Measurements from ENCODE around the gene PARK7. TPM values are rescaled to one million over a fixed set of nuclear protein-coding genes. Genes with fewer than 3 reads are reported as not detected.

The PARK7 gene
- total RNA-seq, 2 donors from 2014 or later, result 304 to 378 TPM

DNA sequence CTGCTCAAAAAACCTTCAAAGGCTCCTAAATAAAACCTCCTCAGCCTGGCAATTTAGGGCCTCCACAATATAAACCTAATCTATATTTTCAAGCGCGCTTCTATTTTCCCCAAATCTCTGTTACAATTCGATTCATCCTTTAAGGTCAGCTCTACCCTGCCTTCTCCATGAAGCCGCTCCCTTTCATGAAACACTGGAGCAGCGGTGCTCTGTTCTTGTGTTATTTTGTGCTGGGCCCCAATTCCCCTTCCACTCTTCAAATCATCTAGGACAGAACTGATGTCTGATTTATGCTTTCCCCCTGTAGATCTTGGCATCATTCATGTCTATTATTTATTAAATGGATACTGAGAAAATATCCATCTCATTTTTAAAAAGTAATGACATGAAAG lies 57.7 kb downstream of the PARK7 start:
- Histone ChIP-seq H3K9ac (ENCODE audit: extremely low read depth, low read length, poor library complexity, severe bottlenecking) (no peak overlapping the region), H3K9me3 (ENCODE audit: control insufficient read depth, low read length) (no peaks in the 10 kb centered on the region), H3K27me3 (ENCODE audit: control insufficient read depth, insufficient read depth, low read length, poor library complexity, severe bottlenecking) (no peaks in the 10 kb centered on the region), H3K4me3 (ENCODE audit: low read length) (peak overlapping the region; percentile 73), H3K36me3 (ENCODE audit: control insufficient read depth, insufficient read depth, low read length) (peaks cover 23% of the 10 kb centered on the region), H3K4me1 (ENCODE audit: control insufficient read depth, insufficient read depth, low read length) (peaks cover 23% of the 10 kb centered on the region), H3K27ac (ENCODE audit: low read depth, low read length) (peak overlapping the region; percentile 14)
- peaks cover 80% of the 10 kb centered on the region for H3K4me1 Mint-ChIP-seq
- H3K27me3 Mint-ChIP-seq (ENCODE audit: insufficient read depth), result no peaks in the 10 kb centered on the region
- no peak for DNase-seq
- H3K9me3 Mint-ChIP-seq, result no peaks in the 10 kb centered on the region
- peak overlapping the region; percentile 5 for H3K4me3 Mint-ChIP-seq
- TF ChIP-seq, protein P1, sequence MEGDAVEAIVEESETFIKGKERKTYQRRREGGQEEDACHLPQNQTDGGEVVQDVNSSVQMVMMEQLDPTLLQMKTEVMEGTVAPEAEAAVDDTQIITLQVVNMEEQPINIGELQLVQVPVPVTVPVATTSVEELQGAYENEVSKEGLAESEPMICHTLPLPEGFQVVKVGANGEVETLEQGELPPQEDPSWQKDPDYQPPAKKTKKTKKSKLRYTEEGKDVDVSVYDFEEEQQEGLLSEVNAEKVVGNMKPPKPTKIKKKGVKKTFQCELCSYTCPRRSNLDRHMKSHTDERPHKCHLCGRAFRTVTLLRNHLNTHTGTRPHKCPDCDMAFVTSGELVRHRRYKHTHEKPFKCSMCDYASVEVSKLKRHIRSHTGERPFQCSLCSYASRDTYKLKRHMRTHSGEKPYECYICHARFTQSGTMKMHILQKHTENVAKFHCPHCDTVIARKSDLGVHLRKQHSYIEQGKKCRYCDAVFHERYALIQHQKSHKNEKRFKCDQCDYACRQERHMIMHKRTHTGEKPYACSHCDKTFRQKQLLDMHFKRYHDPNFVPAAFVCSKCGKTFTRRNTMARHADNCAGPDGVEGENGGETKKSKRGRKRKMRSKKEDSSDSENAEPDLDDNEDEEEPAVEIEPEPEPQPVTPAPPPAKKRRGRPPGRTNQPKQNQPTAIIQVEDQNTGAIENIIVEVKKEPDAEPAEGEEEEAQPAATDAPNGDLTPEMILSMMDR (conservative IDR thresholded peaks at IDR 0.05), result no peak
- peaks cover 9% of the 10 kb centered on the region for H3K36me3 Mint-ChIP-seq (ENCODE audit: low read depth)
- 86 to 92% methylated on average over 4 to 5 of the region's 5 CpGs for WGBS, 2 experiments (ENCODE audit: insufficient coverage in 1 of 2, insufficient read length in 1 of 2)
- peak overlapping the region; percentile 52 for H3K27ac Mint-ChIP-seq

DNA sequence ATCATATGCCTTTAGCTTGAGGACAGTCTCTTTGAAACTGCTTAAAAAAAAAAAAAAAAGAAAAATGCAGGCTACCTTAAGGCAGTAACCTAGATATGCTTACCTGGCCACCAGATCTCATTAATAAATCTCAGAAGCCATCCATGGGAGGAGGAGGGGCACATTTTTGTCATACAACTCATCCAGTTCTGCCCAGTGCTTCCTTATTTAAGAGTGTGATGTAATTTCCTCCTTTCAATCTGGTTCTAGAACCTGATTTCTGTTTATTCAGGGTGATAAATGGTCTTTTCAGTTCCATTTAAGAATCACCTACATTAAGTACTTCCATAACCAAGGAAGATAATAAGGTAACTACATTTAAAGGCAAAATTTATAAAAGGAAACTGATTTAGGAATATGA lies 58.5 kb downstream of the PARK7 start:
- no peaks in the 10 kb centered on the region for H3K9me3 Mint-ChIP-seq
- Histone ChIP-seq H3K4me3 (ENCODE audit: low read length) (peak overlapping the region; percentile 73), H3K27ac (ENCODE audit: low read depth, low read length) (no peak overlapping the region), H3K4me1 (ENCODE audit: control insufficient read depth, insufficient read depth, low read length) (peaks cover 23% of the 10 kb centered on the region), H3K9me3 (ENCODE audit: control insufficient read depth, low read length) (no peaks in the 10 kb centered on the region), H3K9ac (ENCODE audit: extremely low read depth, low read length, poor library complexity, severe bottlenecking) (no peak overlapping the region), H3K27me3 (ENCODE audit: control insufficient read depth, insufficient read depth, low read length, poor library complexity, severe bottlenecking) (no peaks in the 10 kb centered on the region), H3K36me3 (ENCODE audit: control insufficient read depth, insufficient read depth, low read length) (peaks cover 19% of the 10 kb centered on the region)
- DNase-seq, result no peak
- no peaks in the 10 kb centered on the region for H3K27me3 Mint-ChIP-seq (ENCODE audit: insufficient read depth)
- TF ChIP-seq, protein P1 (conservative IDR thresholded peaks at IDR 0.05), result no peak
- H3K27ac Mint-ChIP-seq, result no peak overlapping the region
- peaks cover 82% of the 10 kb centered on the region for H3K4me1 Mint-ChIP-seq
- H3K4me3 Mint-ChIP-seq, result no peak overlapping the region
- peaks cover 5% of the 10 kb centered on the region for H3K36me3 Mint-ChIP-seq (ENCODE audit: low read depth)

DNA sequence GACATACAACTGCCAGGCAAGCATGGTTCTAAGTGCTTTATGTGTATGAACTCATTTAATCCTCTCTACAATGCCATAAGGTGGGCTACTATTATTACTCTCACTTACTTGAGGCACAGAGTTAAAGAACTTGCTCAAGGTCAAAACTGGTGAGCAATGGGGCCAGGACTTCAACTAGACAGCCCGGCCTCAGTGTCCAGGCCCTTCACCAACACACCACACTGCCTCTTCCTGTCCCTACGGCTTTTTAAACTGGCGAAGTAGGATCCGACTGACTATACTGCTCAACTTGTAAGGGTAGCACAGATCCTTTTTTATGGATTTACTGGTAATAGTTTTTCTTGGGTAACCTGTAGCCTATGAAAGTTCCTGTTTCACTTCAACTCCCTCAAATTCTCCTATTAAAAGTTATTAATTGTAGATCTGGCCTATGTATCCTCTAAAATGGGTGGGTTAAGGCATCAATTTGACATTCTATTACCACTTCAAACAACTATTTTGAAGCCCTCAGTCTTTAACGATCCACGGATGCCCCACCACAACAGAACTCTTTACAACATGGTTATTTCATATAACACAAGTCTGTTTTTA lies 60.3 kb downstream of the PARK7 start:
- H3K4me3 Mint-ChIP-seq, result no peak overlapping the region
- peaks cover 14% of the 10 kb centered on the region for H3K4me1 ChIP-seq (ENCODE audit: control insufficient read depth, insufficient read depth, low read length)
- 86 to 100% methylated on average over 1 to 6 of the region's 6 CpGs for WGBS, 2 experiments (ENCODE audit: insufficient coverage in 1 of 2, insufficient read length in 1 of 2)

More for the DNA sequence above, 60.3 kb downstream of the PARK7 start:
- Histone ChIP-seq H3K9me3 (ENCODE audit: control insufficient read depth, low read length) (no peaks in the 10 kb centered on the region), H3K4me3 (ENCODE audit: low read length) (peak overlapping the region; percentile 97), H3K27ac (ENCODE audit: low read depth, low read length) (no peak overlapping the region), H3K27me3 (ENCODE audit: control insufficient read depth, insufficient read depth, low read length, poor library complexity, severe bottlenecking) (no peaks in the 10 kb centered on the region), H3K36me3 (ENCODE audit: control insufficient read depth, insufficient read depth, low read length) (peaks cover 15% of the 10 kb centered on the region), H3K9ac (ENCODE audit: extremely low read depth, low read length, poor library complexity, severe bottlenecking) (no peak overlapping the region)
- no peak for DNase-seq
- no peaks in the 10 kb centered on the region for H3K27me3 Mint-ChIP-seq (ENCODE audit: insufficient read depth)
- peak overlapping the region; percentile 62 for H3K27ac Mint-ChIP-seq
- TF ChIP-seq, protein P1 (conservative IDR thresholded peaks at IDR 0.05), result no peak
- H3K4me1 Mint-ChIP-seq, result peaks cover 69% of the 10 kb centered on the region
- H3K36me3 Mint-ChIP-seq (ENCODE audit: low read depth), result peaks cover 5% of the 10 kb centered on the region
- H3K9me3 Mint-ChIP-seq, result no peaks in the 10 kb centered on the region

Measured in endodermal cell (in vitro differentiated cells).